Endodermal cell (in vitro differentiated cells): ENCODE results near the gene MBLAC1. TPM values are rescaled to one million over a fixed set of nuclear protein-coding genes. Genes with fewer than 3 reads are reported as not detected.

Experiments
- DNase-seq: peaks from one replicate; pipeline ENCODE4 v3.0.0-alpha.2; 2017
- H3K27ac ChIP-seq: 2 replicates; pipeline ENCODE4 v1.5.1; 2013; ENCODE audit warnings: mild to moderate bottlenecking, low read depth, low read length, moderate library complexity
- H3K27me3 ChIP-seq: 2 replicates; pipeline ENCODE4 v1.6.1; 2013; ENCODE audit warnings: mild to moderate bottlenecking, low read length, moderate library complexity; ENCODE audit not compliant: insufficient read depth, control insufficient read depth, poor library complexity, severe bottlenecking
- H3K36me3 ChIP-seq: 2 replicates; pipeline ENCODE4 v1.7.0; 2013; ENCODE audit warnings: mild to moderate bottlenecking, low read length, moderate library complexity; ENCODE audit not compliant: control insufficient read depth, insufficient read depth
- H3K4me1 ChIP-seq: one replicate; pipeline ENCODE4 v1.7.0; 2013; ENCODE audit warnings: low read length; ENCODE audit not compliant: control insufficient read depth, insufficient read depth
- H3K4me3 ChIP-seq: 2 replicates; pipeline ENCODE4 v1.5.1; 2013; ENCODE audit warnings: mild to moderate bottlenecking, low read length, moderate library complexity
- H3K9ac ChIP-seq: 2 replicates; pipeline ENCODE4 v1.6.1; 2013; ENCODE audit warnings: mild to moderate bottlenecking, low read length, moderate library complexity; ENCODE audit not compliant: poor library complexity, severe bottlenecking; ENCODE audit errors: extremely low read depth
- H3K9me3 ChIP-seq: 2 replicates; pipeline ENCODE4 v1.6.1; 2013; ENCODE audit warnings: mild to moderate bottlenecking, low read length, moderate library complexity; ENCODE audit not compliant: control insufficient read depth
- H3K27ac Mint-ChIP-seq: 2 replicates; pipeline ENCODE4 v1.8.0; 2020; ENCODE audit warnings: mixed read lengths
- H3K27me3 Mint-ChIP-seq: 2 replicates; pipeline ENCODE4 v1.8.0; 2021; ENCODE audit warnings: mild to moderate bottlenecking, mixed read lengths; ENCODE audit not compliant: insufficient read depth
- H3K36me3 Mint-ChIP-seq: 2 replicates; pipeline ENCODE4 v1.8.0; 2020; ENCODE audit warnings: low read depth, mixed read lengths
- H3K4me1 Mint-ChIP-seq: 2 replicates; pipeline ENCODE4 v1.8.0; 2020; ENCODE audit warnings: mixed read lengths
- H3K4me3 Mint-ChIP-seq: 2 replicates; pipeline ENCODE4 v1.8.0; 2020; ENCODE audit warnings: mild to moderate bottlenecking, moderate library complexity, mixed read lengths
- H3K9me3 Mint-ChIP-seq: 2 replicates; pipeline ENCODE4 v1.8.0; 2020; ENCODE audit warnings: mild to moderate bottlenecking, mixed read lengths
- WGBS, 2 experiments: methylation state at CpG; one replicate each; pipeline versions ENCODE4 v1.1.5 to v1.1.7; 2013; ENCODE audit warnings: missing lambda C conversion rate in 2 of 2, mixed read lengths in 1 of 2; ENCODE audit not compliant: insufficient coverage in 1 of 2, insufficient read length in 1 of 2; 5-methylcytosine and 5-hydroxymethylcytosine counted together
- total RNA-seq, 2 donors: library from RNA; stranded (reverse); fragmentation: NEBNext Ultra II Directional in 1 of 2; extraction: Animal tissue kit (Norgen Biotek cat#: 25700) in 1 of 2; gene quantifications; 2 replicates in 1 of 2; 3 replicates in 1 of 2; pipeline ENCODE4 v1.2.1, GENCODE V29; 2021
- TF ChIP-seq, protein P1 (sequence below): fragments of 200-600 bp; sonication (generic); conservative IDR thresholded peaks from 2 replicates; pipeline ENCODE4 v1.5.0; 2021; ENCODE audit warnings: antibody characterized with exemption, mild to moderate bottlenecking

MBLAC1 gene
- total RNA-seq, 2 donors from 2014 or later = 1.3 to 1.4 TPM

GRCh38 chr7:100152404-100152803 lies 25.6 kb downstream of the MBLAC1 start:
- Histone ChIP-seq H3K27me3 (no peaks in the 10 kb centered on the region), H3K9ac (no peak overlapping the region), H3K27ac (no peak overlapping the region), H3K4me3 (no peak overlapping the region), H3K4me1 (peaks cover 23% of the 10 kb centered on the region), H3K9me3 (no peaks in the 10 kb centered on the region), H3K36me3 (peaks cover 47% of the 10 kb centered on the region)
- Mint-ChIP-seq H3K9me3 (no peaks in the 10 kb centered on the region), H3K36me3 (peaks cover 39% of the 10 kb centered on the region), H3K4me1 (peaks cover 43% of the 10 kb centered on the region), H3K4me3 (no peak overlapping the region), H3K27me3 (no peaks in the 10 kb centered on the region), H3K27ac (no peak overlapping the region)
- TF ChIP-seq, protein P1, sequence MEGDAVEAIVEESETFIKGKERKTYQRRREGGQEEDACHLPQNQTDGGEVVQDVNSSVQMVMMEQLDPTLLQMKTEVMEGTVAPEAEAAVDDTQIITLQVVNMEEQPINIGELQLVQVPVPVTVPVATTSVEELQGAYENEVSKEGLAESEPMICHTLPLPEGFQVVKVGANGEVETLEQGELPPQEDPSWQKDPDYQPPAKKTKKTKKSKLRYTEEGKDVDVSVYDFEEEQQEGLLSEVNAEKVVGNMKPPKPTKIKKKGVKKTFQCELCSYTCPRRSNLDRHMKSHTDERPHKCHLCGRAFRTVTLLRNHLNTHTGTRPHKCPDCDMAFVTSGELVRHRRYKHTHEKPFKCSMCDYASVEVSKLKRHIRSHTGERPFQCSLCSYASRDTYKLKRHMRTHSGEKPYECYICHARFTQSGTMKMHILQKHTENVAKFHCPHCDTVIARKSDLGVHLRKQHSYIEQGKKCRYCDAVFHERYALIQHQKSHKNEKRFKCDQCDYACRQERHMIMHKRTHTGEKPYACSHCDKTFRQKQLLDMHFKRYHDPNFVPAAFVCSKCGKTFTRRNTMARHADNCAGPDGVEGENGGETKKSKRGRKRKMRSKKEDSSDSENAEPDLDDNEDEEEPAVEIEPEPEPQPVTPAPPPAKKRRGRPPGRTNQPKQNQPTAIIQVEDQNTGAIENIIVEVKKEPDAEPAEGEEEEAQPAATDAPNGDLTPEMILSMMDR = no peak
- DNase-seq = no peak

DNA sequence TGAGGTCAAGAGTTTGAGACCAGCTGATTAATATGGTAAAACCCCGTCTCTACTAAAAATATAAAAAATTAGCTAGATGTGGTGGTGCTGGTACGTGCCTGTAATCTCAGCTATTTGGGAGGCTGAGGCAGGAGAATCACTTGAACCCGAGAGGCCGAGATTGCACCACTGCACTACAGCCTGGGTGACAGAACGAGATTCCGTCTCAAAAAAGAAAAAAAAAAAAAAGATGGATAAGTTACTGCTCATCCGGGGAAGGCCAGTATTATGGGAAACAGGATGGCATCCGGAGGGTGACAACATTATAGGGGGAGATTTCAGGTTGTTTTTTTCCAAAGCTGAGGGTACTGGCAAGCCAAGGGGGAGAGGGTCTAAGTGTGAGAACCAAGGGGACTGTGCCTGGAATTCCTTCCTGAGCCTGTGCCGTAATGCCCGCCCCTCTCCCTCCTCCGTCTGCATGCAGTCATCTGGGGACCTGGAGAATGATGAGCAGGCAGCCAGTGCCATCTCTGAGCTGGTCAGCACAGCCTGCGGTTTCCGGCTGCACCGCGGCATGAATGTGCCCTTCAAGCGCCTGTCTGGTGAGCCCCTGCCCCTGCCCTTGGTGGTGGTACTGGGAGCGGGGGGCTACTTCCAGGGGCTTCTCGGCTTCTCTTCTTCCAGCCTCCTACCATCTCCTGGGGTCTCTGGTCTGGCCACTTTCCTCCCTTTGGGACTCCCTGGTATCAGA lies 26.3 kb downstream of the MBLAC1 start:
- no peak overlapping the region for H3K27ac Mint-ChIP-seq
- H3K4me1 ChIP-seq = peaks cover 23% of the 10 kb centered on the region
- no peaks in the 10 kb centered on the region for H3K27me3 ChIP-seq
- no peak overlapping the region for H3K27ac ChIP-seq
- no peaks in the 10 kb centered on the region for H3K9me3 ChIP-seq
- peaks cover 47% of the 10 kb centered on the region for H3K4me1 Mint-ChIP-seq
- 90 to 94% methylated on average over 12 to 18 of the region's 18 CpGs for WGBS, 2 experiments
- H3K9ac ChIP-seq = no peak overlapping the region
- no peak overlapping the region for H3K4me3 ChIP-seq
- no peaks in the 10 kb centered on the region for H3K27me3 Mint-ChIP-seq
- H3K36me3 Mint-ChIP-seq = peaks cover 41% of the 10 kb centered on the region
- H3K9me3 Mint-ChIP-seq = no peaks in the 10 kb centered on the region
- H3K4me3 Mint-ChIP-seq = no peak overlapping the region
- peaks cover 47% of the 10 kb centered on the region for H3K36me3 ChIP-seq
- DNase-seq = peak; percentile 43
- TF ChIP-seq, protein P1 = no peak

DNA sequence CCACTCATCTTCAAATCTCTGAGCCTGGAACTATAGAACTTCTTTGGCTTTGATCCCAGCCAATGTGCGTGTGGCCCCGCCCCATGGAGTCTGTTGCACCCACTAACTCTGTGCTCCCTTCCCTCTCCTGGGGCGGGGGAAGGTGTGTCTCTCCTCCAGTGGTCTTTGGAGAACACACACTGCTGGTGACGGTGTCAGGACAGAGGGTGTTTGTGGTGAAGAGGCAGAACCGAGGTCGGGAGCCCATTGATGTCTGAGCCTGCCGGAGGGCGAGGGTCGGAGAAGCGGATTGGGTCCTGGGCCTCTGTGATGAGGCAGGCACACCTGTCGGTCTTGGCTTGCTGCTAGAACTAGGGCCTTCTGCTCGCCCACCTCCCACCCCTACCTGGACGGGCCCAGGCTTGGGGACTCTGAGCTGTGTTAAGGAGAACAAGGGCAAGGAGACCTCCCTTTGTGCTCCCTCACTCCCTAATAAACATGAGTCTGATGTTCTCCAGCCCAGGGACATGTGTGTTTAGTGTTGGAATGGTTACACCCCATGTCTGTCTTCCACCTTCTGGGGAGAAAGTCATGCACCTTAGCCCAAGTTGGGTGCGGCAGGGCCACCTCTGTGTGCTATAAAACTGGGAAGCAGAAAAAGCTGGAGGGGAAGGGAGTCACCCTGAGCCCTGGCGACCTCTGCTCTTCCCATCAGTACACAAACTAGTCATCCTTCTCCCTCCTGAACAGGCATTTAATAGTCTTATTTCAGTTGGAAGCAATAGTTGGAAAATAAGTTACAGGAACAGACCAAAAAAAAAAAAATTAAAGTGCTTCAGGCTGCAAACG lies 27.2 kb downstream of the MBLAC1 start:
- TF ChIP-seq, protein P1 = no peak
- H3K4me3 Mint-ChIP-seq = peak overlapping the region; percentile 18
- no peaks in the 10 kb centered on the region for H3K9me3 Mint-ChIP-seq
- H3K27ac ChIP-seq = no peak overlapping the region
- peak; percentile 50 for DNase-seq
- H3K4me1 ChIP-seq = peaks cover 21% of the 10 kb centered on the region
- H3K4me1 Mint-ChIP-seq = peaks cover 44% of the 10 kb centered on the region
- H3K9me3 ChIP-seq = no peaks in the 10 kb centered on the region
- WGBS, 2 experiments = 88 to 90% methylated on average over 4 to 15 of the region's 16 CpGs
- H3K4me3 ChIP-seq = no peak overlapping the region
- peaks cover 41% of the 10 kb centered on the region for H3K36me3 Mint-ChIP-seq
- H3K27ac Mint-ChIP-seq = peak overlapping the region; percentile 79
- peaks cover 47% of the 10 kb centered on the region for H3K36me3 ChIP-seq
- H3K9ac ChIP-seq = no peak overlapping the region
- no peaks in the 10 kb centered on the region for H3K27me3 ChIP-seq
- no peaks in the 10 kb centered on the region for H3K27me3 Mint-ChIP-seq
